ENCODE measurements around the gene AXL. TPM values are rescaled to one million over a fixed set of nuclear protein-coding genes. Genes with fewer than 3 reads are reported as not detected.

The AXL gene
- total and polyA plus RNA-seq, 2 of the 8 experiments (the other 6 are each of a cell fraction or from before 2014, with no cell fraction given): 35.3 to 51.0 TPM

DNA sequence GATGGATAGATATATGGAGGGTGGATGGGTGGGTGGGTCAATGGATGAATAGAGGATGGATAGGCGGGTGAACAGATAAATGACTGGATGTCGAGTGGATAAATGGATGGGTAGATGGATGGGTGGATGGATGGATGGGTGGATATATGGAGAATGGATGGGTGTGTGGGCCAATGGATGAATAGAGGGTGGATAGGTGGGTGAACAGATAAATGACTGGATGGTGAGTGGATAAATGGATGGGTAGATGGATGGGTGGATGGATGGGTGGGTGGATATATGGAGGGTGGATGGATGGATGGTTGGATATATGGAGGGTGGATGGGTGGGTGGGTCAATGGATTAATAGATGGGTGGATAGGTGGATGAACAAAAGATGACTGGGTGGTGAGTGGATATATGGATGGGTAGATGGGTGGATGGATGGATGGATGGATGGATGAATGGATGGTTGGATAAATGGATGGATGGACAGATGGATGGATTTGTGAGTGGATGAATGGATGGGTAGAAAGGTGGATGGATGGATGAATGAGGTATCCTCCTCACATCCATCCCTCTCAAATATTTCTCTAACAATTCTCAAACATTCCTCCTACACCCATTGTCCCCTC lies 21.0 kb downstream of the AXL start:
- Histone ChIP-seq H4K8ac (ENCODE audit: extremely low read depth, insufficient read depth, low read length) (no peak overlapping the region), H3K4me2 (ENCODE audit: insufficient read depth in 1 of 2, low read depth in 2 of 2, low read length in 2 of 2) (no peak overlapping the region), H2AFZ (ENCODE audit: low read length) (no peak overlapping the region), H4K91ac (replicated peaks; ENCODE audit: insufficient read length, low read length) (no peak overlapping the region), H3K9me3 (ENCODE audit: insufficient read depth in 2 of 2, low read depth in 1 of 2, low read length in 1 of 2) (no peaks in the 10 kb centered on the region; a peak in 1 of 4 replicates), H2BK120ac (replicated peaks; ENCODE audit: low read depth, low read length) (no peak overlapping the region), H2BK15ac (ENCODE audit: low read length) (no peak overlapping the region), H3K79me2 (ENCODE audit: control insufficient read depth in 1 of 2, insufficient read depth in 2 of 2, low read length in 2 of 2) (no peaks in the 10 kb centered on the region), H3K36me3 (ENCODE audit: control insufficient read depth in 2 of 4, insufficient read depth in 4 of 4, low read length in 3 of 4) (peaks cover 8 to 49% (median 15%) of the 10 kb centered on the region in 4 experiments; a peak in 6 of 8 replicates), H2AK5ac (ENCODE audit: low read depth, low read length) (no peak overlapping the region), H3K9ac (replicated peaks in 1 of 4; ENCODE audit: extremely low read depth in 1 of 4, low read depth in 3 of 4, low read length in 3 of 4) (no peak overlapping the region), H3K27me3 (replicated peaks in 1 of 4; ENCODE audit: control insufficient read depth in 3 of 4, extremely low read depth in 1 of 4, insufficient read depth in 3 of 4, low read length in 3 of 4) (no peaks in the 10 kb centered on the region), H3K23ac (ENCODE audit: insufficient read length) (no peak overlapping the region), H3K27ac (ENCODE audit: low read depth, low read length) (no peak overlapping the region), H3K79me1 (ENCODE audit: low read depth, low read length) (no peaks in the 10 kb centered on the region; the same call in 1 of the 2 replicates), H2BK12ac (ENCODE audit: low read depth, low read length) (no peak overlapping the region), H2BK20ac (ENCODE audit: low read length) (no peak overlapping the region), H3K4me1 (replicated peaks in 1 of 4; ENCODE audit: control insufficient read depth in 3 of 4, insufficient read depth in 4 of 4, low read length in 3 of 4) (no peaks in the 10 kb centered on the region), H4K20me1 (replicated peaks in 1 of 2; ENCODE audit: control insufficient read depth in 1 of 2, insufficient read depth in 2 of 2, low read length in 2 of 2) (peaks cover 0 to 5% of the 10 kb centered on the region in 2 experiments), H4K5ac (ENCODE audit: insufficient read length, low read depth, low read length) (no peak overlapping the region), H3K4ac (replicated peaks; ENCODE audit: insufficient read length, low read depth, low read length) (no peak overlapping the region), H3K14ac (ENCODE audit: insufficient read length) (no peak overlapping the region), H3K56ac (replicated peaks; ENCODE audit: insufficient read length, low read depth, low read length) (peak overlapping the region; percentile 92), H3K4me3 (ENCODE audit: extremely low read depth in 1 of 4, insufficient read depth in 2 of 4, low read depth in 3 of 4, low read length in 4 of 4) (no peak overlapping the region), H3K23me2 (ENCODE audit: low read depth, low read length) (peaks cover 12% of the 10 kb centered on the region; the same call in 1 of the 2 replicates), H3K18ac (ENCODE audit: extremely low read depth, low read length) (no peak overlapping the region), H2BK5ac (ENCODE audit: low read depth, low read length) (no peak overlapping the region)
- ChIA-PET POLR2A (ENCODE audit: partially characterized antibody) (interaction anchor here (7.5 kb wide), 1 partner anchor 15 kb away, joined by 49 read pairs; no protein-coding TSS in a partner anchor), CTCF (ENCODE audit: partially characterized antibody) (no interaction called here)
- FAIRE-seq (no peak), DNase-seq (ENCODE audit: low read depth in 1 of 2, low spot score in 2 of 2) (no peak)
- WGBS, 2 experiments (ENCODE audit: extremely low coverage in 1 of 2, insufficient coverage in 1 of 2, insufficient read length in 1 of 2, insufficient replicate concordance in 2 of 2, low coverage in 1 of 2, low lambda C conversion rate in 2 of 2, missing lambda C conversion rate in 1 of 2): 100% methylated on average over 1 to 2 of the region's 2 CpGs
- TF ChIP-seq FOSL1 (IDR thresholded peaks at IDR 0.05; ENCODE audit: insufficient read depth, low read depth, low read length) (no peak), BCL11A (IDR thresholded peaks at IDR 0.05; ENCODE audit: low read depth in 2 of 2, low read length in 2 of 2) (no peak), GTF2F1 (IDR thresholded peaks at IDR 0.05; ENCODE audit: borderline replicate concordance, low read depth, low read length) (no peak), GABPA (IDR thresholded peaks at IDR 0.05; ENCODE audit: borderline replicate concordance, insufficient read depth, low read length) (no peak), CBX8 (IDR thresholded peaks at IDR 0.05; ENCODE audit: borderline replicate concordance, low read depth, low read length) (no peak), JUN (IDR thresholded peaks at IDR 0.05; ENCODE audit: low read depth, low read length) (no peak), CHD1 (IDR thresholded peaks at IDR 0.05; ENCODE audit: low read depth, low read length) (no peak), RNF2 (IDR thresholded peaks at IDR 0.05; ENCODE audit: borderline replicate concordance, low read depth, low read length, missing control alignments, poor library complexity, severe bottlenecking) (no peak), HDAC6 (IDR thresholded peaks at IDR 0.05; ENCODE audit: low read depth, low read length) (no peak), KDM5A (IDR thresholded peaks at IDR 0.05; ENCODE audit: low read length) (no peak), POLR2A (IDR thresholded peaks at IDR 0.05; ENCODE audit: control extremely low read depth in 1 of 2, low read depth in 2 of 2, low read length in 2 of 2) (no peak), TEAD4 (IDR thresholded peaks at IDR 0.05; ENCODE audit: low read depth, low read length) (no peak)
- TF ChIP-seq, protein P1, sequence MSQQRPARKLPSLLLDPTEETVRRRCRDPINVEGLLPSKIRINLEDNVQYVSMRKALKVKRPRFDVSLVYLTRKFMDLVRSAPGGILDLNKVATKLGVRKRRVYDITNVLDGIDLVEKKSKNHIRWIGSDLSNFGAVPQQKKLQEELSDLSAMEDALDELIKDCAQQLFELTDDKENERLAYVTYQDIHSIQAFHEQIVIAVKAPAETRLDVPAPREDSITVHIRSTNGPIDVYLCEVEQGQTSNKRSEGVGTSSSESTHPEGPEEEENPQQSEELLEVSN (IDR thresholded peaks at IDR 0.05): no peak

Measured in H1 (cell line).